Mesenchymal stem cell (in vitro differentiated cells and primary cell): Measurements from ENCODE around the gene NEGR1.

Experiments
- DNase-seq: peaks from one replicate; pipeline ENCODE4 v3.0.0-alpha.2; 2013
- H2AFZ ChIP-seq: one replicate; pipeline ENCODE4 v1.6.1; 2013; ENCODE audit warnings: low read depth, mild to moderate bottlenecking, control low read depth, inconsistent platforms, low read length, moderate library complexity
- H2AK5ac ChIP-seq: 2 replicates; pipeline ENCODE4 v1.6.1; 2013; ENCODE audit warnings: low read length, moderate library complexity, mild to moderate bottlenecking, inconsistent platforms; ENCODE audit not compliant: severe bottlenecking
- H2BK120ac ChIP-seq: one replicate; pipeline ENCODE4 v1.6.1; 2013; ENCODE audit warnings: low read depth, mild to moderate bottlenecking, inconsistent platforms, low read length, moderate library complexity
- H2BK12ac ChIP-seq, 2 experiments: one replicate each; pipeline ENCODE4 v1.6.1; 2013; ENCODE audit warnings: inconsistent platforms in 2 of 2, low read length in 2 of 2, mild to moderate bottlenecking in 2 of 2, moderate library complexity in 2 of 2, control low read depth in 1 of 2
- H2BK15ac ChIP-seq: one replicate; pipeline ENCODE4 v1.6.1; 2013; ENCODE audit warnings: mild to moderate bottlenecking, low read depth, inconsistent platforms; ENCODE audit not compliant: poor library complexity, severe bottlenecking
- H2BK5ac ChIP-seq: 2 replicates; pipeline ENCODE4 v1.6.1; 2013; ENCODE audit warnings: low read depth, mild to moderate bottlenecking, low read length, control low read depth, inconsistent platforms; ENCODE audit not compliant: poor library complexity, severe bottlenecking
- H3K14ac ChIP-seq, 2 experiments: one replicate each; pipeline ENCODE4 v1.6.1; 2013; ENCODE audit warnings: inconsistent platforms in 2 of 2, low read length in 2 of 2, control low read depth in 1 of 2, mild to moderate bottlenecking in 1 of 2, moderate library complexity in 1 of 2
- H3K18ac ChIP-seq, 2 experiments: one replicate each; pipeline ENCODE4 v1.6.1; 2013; ENCODE audit warnings: inconsistent platforms in 2 of 2, low read length in 2 of 2, control low read depth in 1 of 2, low read depth in 1 of 2, mild to moderate bottlenecking in 1 of 2
- H3K23ac ChIP-seq, 2 experiments: one replicate each; pipeline ENCODE4 v1.6.1; 2013; ENCODE audit warnings: inconsistent platforms in 2 of 2, low read length in 2 of 2, mild to moderate bottlenecking in 2 of 2, moderate library complexity in 2 of 2, control low read depth in 1 of 2
- H3K27ac ChIP-seq: 2 replicates; pipeline ENCODE4 v1.5.1; 2013; ENCODE audit warnings: mild to moderate bottlenecking, moderate library complexity, low read length, control low read depth, inconsistent platforms; ENCODE audit not compliant: poor library complexity, severe bottlenecking
- H3K27me3 ChIP-seq, 2 experiments: 2 replicates each; pipeline versions ENCODE4 v1.6.1 to v1.7.0; 2013; ENCODE audit warnings: low read length in 2 of 2, mild to moderate bottlenecking in 2 of 2, moderate library complexity in 2 of 2, control low read depth in 1 of 2, inconsistent platforms in 1 of 2; ENCODE audit not compliant: control insufficient read depth in 1 of 2, insufficient read depth in 1 of 2
- H3K36me3 ChIP-seq, 2 experiments: 2 replicates each; pipeline versions ENCODE4 v1.6.1 to v1.7.0; 2013; ENCODE audit warnings: low read length in 2 of 2, control low read depth in 1 of 2, inconsistent platforms in 1 of 2, low read depth in 1 of 2, mild to moderate bottlenecking in 1 of 2; ENCODE audit not compliant: insufficient read depth in 2 of 2, control insufficient read depth in 1 of 2
- H3K4ac ChIP-seq, 2 experiments: one replicate each; pipeline ENCODE4 v1.6.1; 2013; ENCODE audit warnings: inconsistent platforms in 2 of 2, low read length in 2 of 2, mild to moderate bottlenecking in 2 of 2, moderate library complexity in 2 of 2, control low read depth in 1 of 2, low read depth in 1 of 2
- H3K4me1 ChIP-seq: 2 replicates; pipeline ENCODE4 v1.6.1; 2013; ENCODE audit warnings: low read depth, low read length, control low read depth; ENCODE audit not compliant: control insufficient read depth, insufficient read depth
- H3K4me2 ChIP-seq: 2 replicates; pipeline ENCODE4 v1.6.1; 2013; ENCODE audit warnings: low read length, mild to moderate bottlenecking, inconsistent platforms; ENCODE audit not compliant: poor library complexity, severe bottlenecking
- H3K4me3 ChIP-seq, 2 experiments: 2 replicates each; pipeline versions ENCODE4 v1.5.1 to v1.7.0; 2013; ENCODE audit warnings: low read length in 2 of 2, mild to moderate bottlenecking in 2 of 2, control low read depth in 1 of 2, low read depth in 1 of 2; ENCODE audit not compliant: insufficient read depth in 1 of 2
- H3K79me1 ChIP-seq: replicated peaks from 2 replicates; pipeline ENCODE4 v1.6.1; 2013; ENCODE audit warnings: mild to moderate bottlenecking, control low read depth, low read length, inconsistent platforms; ENCODE audit not compliant: poor library complexity, severe bottlenecking
- H3K9ac ChIP-seq: 2 replicates; pipeline ENCODE4 v1.7.0; 2013; ENCODE audit warnings: mild to moderate bottlenecking, low read length, moderate library complexity
- H3K9me3 ChIP-seq: 2 replicates; pipeline ENCODE4 v1.7.0; 2013; ENCODE audit warnings: mild to moderate bottlenecking, low read length; ENCODE audit not compliant: control insufficient read depth
- H4K8ac ChIP-seq: one replicate; pipeline ENCODE4 v1.6.1; 2013; ENCODE audit warnings: inconsistent platforms, mild to moderate bottlenecking, low read length, moderate library complexity
- H4K91ac ChIP-seq: one replicate; pipeline ENCODE4 v1.6.1; 2013; ENCODE audit warnings: mild to moderate bottlenecking, low read length, inconsistent platforms
- WGBS: methylation state at CpG from one replicate; pipeline ENCODE4 v1.1.7; 2013; ENCODE audit warnings: mixed read lengths; 5-methylcytosine and 5-hydroxymethylcytosine counted together

Gene NEGR1

GRCh38 chr1:71599306-71599705, 683.0 kb downstream of the NEGR1 start:
- Histone ChIP-seq H3K4me2 (no peak overlapping the region), H3K4ac (no peak overlapping the region), H2AK5ac (no peak overlapping the region), H3K4me3 (no peak overlapping the region), H4K91ac (no peak overlapping the region), H3K27me3 (no peaks in the 10 kb centered on the region), H2BK12ac (no peak overlapping the region), H3K18ac (no peak overlapping the region), H2BK5ac (no peak overlapping the region), H3K9ac (no peak overlapping the region), H4K8ac (no peak overlapping the region), H3K9me3 (peaks cover 4% of the 10 kb centered on the region), H2AFZ (no peak overlapping the region), H3K4me1 (no peaks in the 10 kb centered on the region), H2BK15ac (no peak overlapping the region), H3K27ac (no peak overlapping the region), H3K79me1 (no peaks in the 10 kb centered on the region), H2BK120ac (no peak overlapping the region), H3K36me3 (peaks cover 0 to 2% of the 10 kb centered on the region in 2 experiments), H3K23ac (no peak overlapping the region), H3K14ac (no peak overlapping the region)
- WGBS = no CpG with 5 or more reads among the region's 1 CpG
- DNase-seq = no peak

- Histone ChIP-seq H3K4me2 (no peak overlapping the region), H4K8ac (no peak overlapping the region), H3K9me3 (no peaks in the 10 kb centered on the region), H3K14ac (no peak overlapping the region), H2BK12ac (no peak overlapping the region), H3K27me3 (no peaks in the 10 kb centered on the region), H3K23ac (no peak overlapping the region), H3K4ac (no peak overlapping the region), H3K9ac (no peak overlapping the region), H2AFZ (no peak overlapping the region), H3K27ac (no peak overlapping the region), H3K36me3 (peaks cover 0 to 2% of the 10 kb centered on the region in 2 experiments), H3K79me1 (no peaks in the 10 kb centered on the region), H4K91ac (no peak overlapping the region), H3K4me1 (no peaks in the 10 kb centered on the region), H2BK15ac (no peak overlapping the region), H2AK5ac (no peak overlapping the region), H3K18ac (no peak overlapping the region), H2BK5ac (no peak overlapping the region), H2BK120ac (no peak overlapping the region), H3K4me3 (no peak overlapping the region)
- DNase-seq = no peak
Measured at GRCh38 chr1:71593523-71593922, 688.8 kb downstream of the NEGR1 start.

GRCh38 chr1:71592646-71593274, 689.6 kb downstream of the NEGR1 start:
- WGBS = 75% methylated on average over 6 of the region's 9 CpGs
- H3K4me1 ChIP-seq = no peaks in the 10 kb centered on the region

GRCh38 chr1:71589005-71589404, 693.3 kb downstream of the NEGR1 start:
- Histone ChIP-seq H2BK120ac (no peak overlapping the region), H3K36me3 (no peaks in the 10 kb centered on the region), H3K27me3 (no peaks in the 10 kb centered on the region), H2BK5ac (no peak overlapping the region), H3K9ac (peak overlapping the region; percentile 0), H3K79me1 (no peaks in the 10 kb centered on the region), H2AFZ (no peak overlapping the region), H3K27ac (no peak overlapping the region), H3K4me1 (no peaks in the 10 kb centered on the region), H2BK15ac (no peak overlapping the region), H4K8ac (no peak overlapping the region), H2AK5ac (no peak overlapping the region), H3K4ac (no peak overlapping the region), H3K9me3 (no peaks in the 10 kb centered on the region), H2BK12ac (no peak overlapping the region), H3K14ac (no peak overlapping the region), H4K91ac (no peak overlapping the region), H3K18ac (no peak overlapping the region), H3K4me2 (no peak overlapping the region), H3K4me3 (no peak overlapping the region), H3K23ac (no peak overlapping the region)
- no peak for DNase-seq
- WGBS = 71% methylated on average over 2 of the region's 2 CpGs

More at GRCh38 chr1:71592646-71593274, 689.6 kb downstream of the NEGR1 start:
- H3K27ac ChIP-seq = no peak overlapping the region
- no peak overlapping the region for H3K18ac ChIP-seq
- H4K91ac ChIP-seq = no peak overlapping the region
- no peak overlapping the region for H3K23ac ChIP-seq
- DNase-seq = no peak
- no peak overlapping the region for H2BK12ac ChIP-seq
- H3K9me3 ChIP-seq = no peaks in the 10 kb centered on the region
- no peak overlapping the region for H3K4me2 ChIP-seq
- peaks cover 0 to 2% of the 10 kb centered on the region in 2 experiments for H3K36me3 ChIP-seq
- H3K27me3 ChIP-seq = no peaks in the 10 kb centered on the region
- H2AK5ac ChIP-seq = no peak overlapping the region
- no peak overlapping the region for H2BK15ac ChIP-seq
- no peak overlapping the region for H2BK120ac ChIP-seq
- no peak overlapping the region for H2BK5ac ChIP-seq
- H3K79me1 ChIP-seq = no peaks in the 10 kb centered on the region
- H3K14ac ChIP-seq = no peak overlapping the region
- no peak overlapping the region for H3K4me3 ChIP-seq
- H3K9ac ChIP-seq = no peak overlapping the region
- no peak overlapping the region for H2AFZ ChIP-seq
- no peak overlapping the region for H4K8ac ChIP-seq
- no peak overlapping the region for H3K4ac ChIP-seq
